SK-MEL-5 (cell line): ENCODE measurements around the gene POLR3F. TPM values are rescaled to one million over a fixed set of nuclear protein-coding genes. Genes with fewer than 3 reads are reported as not detected.

Source experiments
- DNase-seq: peaks from one replicate; pipeline ENCODE4 v3.0.0-alpha.2; 2016; ENCODE audit warnings: low read depth, low spot score
- in situ Hi-C: cut with HindIII; loops from 2 replicates; pipeline ENCODE4 v1.10.0; 2016; ENCODE audit warnings: low sequenced_read_pairs, high pct_unique_total_duplicates, low pct_unique_long_range_greater_than_20kb
- polyA plus RNA-seq, 2 experiments: library from polyadenylated mRNA; depleted of rRNA; stranded (reverse); fragments of >200 nt; gene quantifications; 2 replicates each; pipeline ENCODE4 v1.2.3, GENCODE V29; 2015
- total RNA-seq: library from RNA; depleted of rRNA; stranded (reverse); fragments of >200 nt; shearing (Covaris generic); gene quantifications from 2 replicates; pipeline ENCODE4 v1.2.3, GENCODE V29; 2014; rRNA removed

POLR3F gene, protein sequence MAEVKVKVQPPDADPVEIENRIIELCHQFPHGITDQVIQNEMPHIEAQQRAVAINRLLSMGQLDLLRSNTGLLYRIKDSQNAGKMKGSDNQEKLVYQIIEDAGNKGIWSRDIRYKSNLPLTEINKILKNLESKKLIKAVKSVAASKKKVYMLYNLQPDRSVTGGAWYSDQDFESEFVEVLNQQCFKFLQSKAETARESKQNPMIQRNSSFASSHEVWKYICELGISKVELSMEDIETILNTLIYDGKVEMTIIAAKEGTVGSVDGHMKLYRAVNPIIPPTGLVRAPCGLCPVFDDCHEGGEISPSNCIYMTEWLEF
- total RNA-seq, result 24.2 and 26.3 TPM in 2 replicates
- 13.1 and 20.0 TPM in 2 replicates for polyA plus RNA-seq (2015; cell fraction: cytosol; rRNA removed)
- polyA plus RNA-seq (2015; cell fraction: nucleus; rRNA removed), result 29.3 and 29.7 TPM in 2 replicates

DNA sequence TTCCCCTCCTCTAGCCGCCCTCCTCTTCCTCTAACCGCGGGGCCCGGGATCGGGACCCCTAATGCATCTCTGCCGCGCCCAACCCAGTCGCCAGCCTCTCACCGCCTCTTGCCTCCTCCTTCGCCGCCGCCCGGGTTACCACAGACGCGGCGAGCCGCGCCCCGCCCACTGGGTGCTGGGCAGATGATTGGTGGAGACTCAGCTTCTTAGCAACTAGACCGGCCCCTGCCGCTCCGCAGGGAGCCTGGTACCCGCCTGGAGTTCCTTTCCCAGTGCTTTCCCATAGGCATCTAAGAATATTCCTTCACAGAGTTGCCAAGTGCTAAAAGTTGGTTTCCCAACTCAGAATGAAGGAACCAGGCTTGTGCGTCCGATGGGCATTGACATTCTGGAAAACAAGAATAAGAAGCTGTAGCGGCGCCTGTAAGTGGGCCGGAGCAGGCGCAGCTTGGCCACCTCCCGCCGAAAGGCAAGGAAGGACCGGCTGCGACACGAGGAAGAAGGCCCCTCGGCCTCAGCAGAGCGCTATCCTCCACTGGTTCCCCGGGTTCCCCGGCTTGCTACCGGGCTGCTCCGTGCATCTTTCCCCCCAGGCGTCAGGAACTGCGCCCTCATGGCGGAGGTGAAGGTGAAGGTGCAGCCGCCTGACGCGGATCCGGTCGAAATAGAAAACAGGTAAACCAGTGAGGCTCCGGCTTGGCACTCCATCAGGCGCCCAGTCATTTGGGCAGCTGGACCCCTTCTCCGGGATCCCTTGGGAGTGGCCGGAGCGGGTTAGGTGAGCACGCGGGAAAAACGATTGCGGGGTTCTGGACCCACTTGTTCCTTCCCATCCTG, at the start of gene POLR3F, which contains the start of gene DZANK1:
Gene POLR3F, plus strand, starts transcription at position 497 of the 837 bp plus-strand sequence. Its CDS starts 117 bp downstream, at position 614.
Gene DZANK1, minus strand, starts transcription at position 137 of the 837 bp plus-strand sequence. CDS start 1,672 bp downstream, outside the sequence.
- in situ Hi-C loops, result no loop called here
- peak; percentile 97 for DNase-seq

DNA sequence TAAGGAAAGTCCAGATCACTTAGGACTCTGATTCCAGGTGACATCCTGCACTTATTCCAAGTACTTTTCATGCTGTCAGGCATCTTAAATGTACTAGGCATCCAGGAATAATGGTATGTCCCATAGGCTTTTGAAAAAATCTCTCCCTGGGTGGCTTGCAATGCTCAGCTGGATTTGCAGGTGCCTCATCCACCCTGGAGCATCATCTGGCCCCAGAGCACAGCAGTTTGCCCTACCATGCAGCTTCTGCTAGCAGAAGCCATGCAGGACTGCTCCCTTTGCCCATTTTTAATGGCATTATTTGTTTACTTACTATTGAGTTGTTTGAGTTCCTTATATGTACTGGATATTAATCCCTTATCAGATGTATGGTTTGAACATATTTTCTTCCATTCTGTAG, 45.6 kb upstream of the POLR3F start:
- in situ Hi-C loops, result no loop called here
- no peak for DNase-seq

DNA sequence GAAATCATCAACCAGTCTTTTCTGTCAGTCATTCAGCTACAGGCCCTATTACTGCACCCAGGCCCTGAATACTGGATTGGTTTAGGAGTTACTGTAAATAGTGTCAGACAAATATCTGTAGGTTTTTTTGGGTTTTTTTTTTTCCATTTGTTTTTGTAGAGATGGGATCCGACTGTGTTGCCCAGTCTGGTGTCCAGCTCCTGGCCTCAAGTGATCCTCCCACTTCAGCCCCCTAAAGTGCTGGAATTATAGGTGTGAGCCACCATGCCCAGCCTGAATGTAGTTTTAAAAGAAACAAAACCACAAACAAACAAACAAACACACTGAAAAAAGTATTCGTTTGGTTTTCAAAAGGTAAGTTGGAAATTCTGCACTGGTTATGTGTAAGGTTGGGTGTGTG, 40.0 kb upstream of the POLR3F start:
- in situ Hi-C loops, result no loop called here
- no peak for DNase-seq

DNA sequence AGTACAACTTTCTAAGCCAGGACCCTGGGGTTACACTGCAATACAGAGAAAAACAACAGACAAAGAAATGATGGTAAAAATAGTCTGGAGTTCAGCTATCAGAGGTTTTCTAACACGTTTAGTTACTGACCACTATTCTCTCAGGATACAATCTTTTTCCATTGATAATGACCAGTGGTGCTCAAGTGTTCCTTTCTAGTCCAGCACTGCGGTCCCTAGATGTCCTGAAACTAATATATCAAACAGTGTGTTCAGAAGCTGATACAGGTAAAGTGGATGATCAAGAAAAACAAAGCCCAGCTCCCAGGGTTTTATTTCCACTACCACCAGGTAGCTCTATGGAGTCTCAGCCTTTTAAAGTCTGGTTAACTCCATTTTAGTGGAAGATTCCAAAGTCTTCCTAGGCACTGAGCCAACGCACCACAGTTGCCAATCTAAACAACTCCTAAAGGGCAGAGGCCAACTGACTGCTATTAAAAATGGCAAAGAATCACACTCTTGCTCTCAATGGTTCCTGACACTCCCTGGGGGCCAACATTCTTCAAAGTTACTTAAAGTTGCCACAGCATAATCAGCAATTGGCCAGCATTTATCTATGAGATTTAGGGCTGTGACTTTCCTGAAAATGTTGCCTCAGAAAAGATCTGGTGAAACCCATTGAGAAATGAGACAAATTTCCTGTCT, 38.6 kb upstream of the POLR3F start:
- DNase-seq, result peak; percentile 19
- in situ Hi-C loops, result no loop called here

DNA sequence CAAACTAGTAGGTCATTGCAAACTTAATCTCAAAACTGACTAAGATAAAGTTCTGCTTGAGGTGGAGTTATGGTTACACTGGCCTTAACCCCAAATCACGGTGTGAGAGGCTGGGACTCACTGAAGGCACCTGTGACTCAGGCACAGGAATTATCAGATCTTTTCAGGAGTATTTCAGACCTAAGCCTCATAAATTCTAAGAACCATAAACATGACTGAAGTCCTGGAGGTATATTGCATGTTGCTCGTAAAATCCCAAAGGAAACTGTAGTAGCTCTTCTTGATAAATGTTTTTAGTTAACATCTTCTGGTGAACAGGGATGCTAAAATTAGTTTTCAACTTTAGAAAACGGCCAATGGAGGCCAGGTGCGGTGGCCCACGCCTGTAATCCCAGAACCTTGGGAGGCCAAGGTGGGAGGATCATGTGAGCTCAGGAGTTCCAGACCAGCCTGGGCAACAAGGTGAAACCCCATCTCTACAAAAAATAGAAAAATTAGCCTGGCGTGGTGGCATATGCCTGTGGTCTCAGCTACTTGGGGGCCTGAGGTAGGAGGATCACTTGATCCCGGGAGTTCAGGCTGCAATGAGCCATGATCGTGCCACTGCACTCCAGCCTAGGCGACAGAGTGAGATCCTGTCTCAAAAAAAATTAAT, 36.9 kb upstream of the POLR3F start:
- in situ Hi-C loops, result no loop called here
- no peak for DNase-seq

DNA sequence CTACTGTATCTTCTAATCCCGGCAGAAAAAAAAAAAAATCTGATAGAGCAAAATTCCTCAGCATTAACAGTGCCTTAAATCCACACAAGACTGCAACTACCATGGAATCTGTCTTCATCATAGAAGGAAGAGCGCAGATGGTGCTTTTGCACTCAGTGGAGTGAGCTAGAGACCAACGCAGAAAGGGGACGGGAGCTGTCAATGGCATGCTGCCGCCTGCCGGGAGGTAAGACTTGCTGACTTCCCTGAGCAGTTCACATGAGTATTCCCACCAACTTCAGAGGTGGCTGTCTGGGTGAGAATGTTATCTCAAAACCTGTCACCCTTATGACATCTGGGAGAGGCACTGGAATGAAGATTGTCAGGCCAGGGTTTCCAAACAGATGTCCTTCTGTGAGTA, 36.0 kb upstream of the POLR3F start:
- in situ Hi-C loops, result no loop called here
- no peak for DNase-seq

DNA sequence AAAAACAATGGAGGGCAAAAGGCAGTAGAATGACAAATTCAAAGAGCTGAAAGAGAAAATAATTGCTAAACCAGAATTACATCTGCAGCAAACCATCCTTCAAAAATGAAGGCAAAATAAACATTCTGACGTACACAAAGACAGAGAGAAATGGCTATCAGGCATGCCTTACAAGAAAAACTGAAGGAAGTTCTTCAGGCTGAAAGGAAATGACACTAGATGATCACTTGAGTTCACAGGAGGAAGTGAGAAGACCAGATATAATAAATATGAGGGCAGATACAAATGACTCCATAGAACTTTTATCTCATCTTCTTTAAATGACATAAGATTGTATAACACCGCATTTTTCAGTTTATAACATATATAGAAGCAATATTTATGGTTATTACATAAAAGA, 30.3 kb upstream of the POLR3F start:
- DNase-seq, result no peak
- in situ Hi-C loops, result no loop called here

DNA sequence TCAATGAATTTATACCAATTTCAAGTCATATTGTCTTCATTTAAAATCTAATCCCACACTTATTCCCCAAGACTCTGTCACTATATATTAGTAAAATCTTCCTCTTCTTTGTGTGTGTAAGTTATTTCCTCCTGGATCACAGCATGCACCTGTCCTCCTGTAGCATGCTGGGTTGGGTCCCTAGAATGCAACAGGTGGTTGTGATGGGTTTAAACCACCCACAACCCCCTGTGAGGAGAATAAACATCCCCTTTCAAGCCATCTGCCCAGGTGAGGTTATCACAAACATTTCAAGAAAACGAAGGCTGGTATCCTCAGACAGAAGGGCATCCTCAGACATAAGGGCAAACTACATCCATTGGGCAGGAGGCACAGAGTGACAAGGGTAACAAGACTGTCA, 26.8 kb upstream of the POLR3F start:
- no peak for DNase-seq
- in situ Hi-C loops, result no loop called here

DNA sequence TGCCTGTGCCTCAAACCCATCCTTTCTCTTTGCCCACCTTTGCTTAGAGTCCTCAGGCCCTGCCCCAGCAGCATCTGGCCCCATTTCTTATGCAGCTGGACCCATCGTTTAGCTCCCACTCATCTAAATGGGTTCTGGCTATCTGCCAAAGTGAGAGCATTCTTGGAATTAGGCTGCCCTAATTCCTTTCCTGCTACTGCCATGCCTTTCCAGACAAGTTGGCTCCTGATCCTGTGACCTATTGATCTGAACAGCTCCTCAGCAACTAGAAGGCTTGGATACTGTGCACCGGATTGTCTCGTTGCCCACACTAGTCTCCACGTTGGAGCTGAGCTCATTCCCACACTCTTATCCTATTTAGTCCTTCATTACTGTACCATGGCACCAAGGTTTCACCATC, 23.3 kb upstream of the POLR3F start:
- no peak for DNase-seq

DNA sequence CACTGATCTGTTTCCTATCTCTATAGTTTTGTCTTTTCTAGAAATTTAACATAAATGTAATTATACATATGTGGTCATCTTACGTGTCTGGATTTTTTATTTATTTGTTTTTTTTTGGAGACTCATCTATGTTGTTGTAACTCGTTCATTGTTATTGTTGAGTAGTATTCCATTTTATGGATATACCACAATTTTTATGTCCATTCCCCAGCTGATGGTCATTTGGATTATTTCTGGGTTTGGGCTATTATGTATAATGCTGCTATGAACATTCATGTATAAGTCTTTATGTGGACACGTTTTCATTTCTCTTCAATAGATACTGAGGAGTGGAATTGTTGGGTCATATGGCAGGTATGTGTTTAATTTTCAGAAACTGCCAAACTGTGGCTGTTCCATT, 10.6 kb upstream of the POLR3F start:
- DNase-seq, result no peak
- in situ Hi-C loops, result no loop called here

More for the DNA sequence above, 23.3 kb upstream of the POLR3F start:
- in situ Hi-C loops, result no loop called here

DNA sequence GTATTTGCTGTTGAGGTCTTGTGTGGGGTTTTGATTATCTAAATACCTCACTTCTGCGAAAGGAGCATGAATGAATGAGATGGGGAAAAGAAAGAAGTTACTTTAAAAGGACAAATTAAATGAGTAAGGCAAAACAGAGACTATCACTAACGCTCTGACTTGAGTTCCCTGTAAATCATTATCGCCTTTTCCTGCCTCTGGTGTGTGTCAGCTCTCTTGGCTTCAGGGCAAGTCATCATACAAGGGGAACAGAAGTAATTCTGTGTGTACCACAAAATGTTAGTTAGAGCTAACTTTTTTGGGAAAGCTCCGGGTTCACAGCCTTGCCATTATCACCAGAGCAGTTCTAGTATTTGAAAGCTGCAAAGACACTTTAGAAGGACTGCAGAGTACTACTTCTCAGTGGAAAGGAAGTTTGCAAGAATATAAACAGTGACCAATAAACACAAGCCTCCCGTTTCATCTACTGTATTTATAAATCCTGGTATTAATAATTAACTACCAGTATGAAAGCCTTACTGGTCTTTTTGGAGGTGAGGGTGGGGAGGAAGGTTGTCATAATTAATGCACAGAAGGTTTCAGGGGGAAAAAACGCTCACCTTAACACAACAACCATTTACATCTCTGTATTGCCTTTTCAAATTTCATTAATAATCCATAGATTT, 1.5 kb upstream of the POLR3F start:
- DNase-seq, result no peak
- in situ Hi-C loops, result no loop called here

DNA sequence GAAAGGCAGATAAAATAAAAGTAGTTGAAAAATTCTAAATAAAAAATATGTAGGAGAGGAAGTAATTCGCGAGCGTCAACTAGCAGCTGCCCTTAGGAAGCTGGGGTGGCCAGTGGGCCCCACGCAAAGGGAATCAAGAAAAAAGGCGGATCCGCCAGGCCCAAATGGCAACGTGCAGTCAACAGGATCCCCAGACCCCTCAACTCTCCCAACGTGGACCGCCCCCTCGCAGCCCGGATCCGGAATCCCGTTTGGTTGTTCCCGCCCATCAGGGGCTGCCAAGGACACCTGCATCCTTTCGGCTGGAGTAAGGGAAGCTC, 656 bp upstream of the POLR3F start:
- in situ Hi-C loops, result no loop called here
- no peak for DNase-seq

DNA sequence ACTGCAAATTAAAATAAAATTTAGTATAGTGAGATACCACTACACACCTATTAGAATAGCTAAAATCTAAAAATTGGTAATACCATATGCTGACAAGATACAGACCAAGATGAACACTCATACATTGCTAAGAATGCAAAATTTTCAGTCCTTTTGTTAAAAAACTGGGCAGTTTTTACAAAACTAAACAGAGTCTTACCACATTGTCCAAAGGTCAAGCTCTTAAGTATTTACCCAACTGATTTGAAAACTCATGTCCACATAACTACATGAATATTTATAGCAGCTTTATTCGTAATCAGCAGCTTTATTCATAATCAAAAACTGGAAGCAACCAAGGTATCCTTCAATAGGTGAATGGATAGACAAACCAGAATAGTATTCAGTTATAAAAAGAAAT, 10.0 kb downstream of the POLR3F start:
- no peak for DNase-seq
- in situ Hi-C loops, result no loop called here

DNA sequence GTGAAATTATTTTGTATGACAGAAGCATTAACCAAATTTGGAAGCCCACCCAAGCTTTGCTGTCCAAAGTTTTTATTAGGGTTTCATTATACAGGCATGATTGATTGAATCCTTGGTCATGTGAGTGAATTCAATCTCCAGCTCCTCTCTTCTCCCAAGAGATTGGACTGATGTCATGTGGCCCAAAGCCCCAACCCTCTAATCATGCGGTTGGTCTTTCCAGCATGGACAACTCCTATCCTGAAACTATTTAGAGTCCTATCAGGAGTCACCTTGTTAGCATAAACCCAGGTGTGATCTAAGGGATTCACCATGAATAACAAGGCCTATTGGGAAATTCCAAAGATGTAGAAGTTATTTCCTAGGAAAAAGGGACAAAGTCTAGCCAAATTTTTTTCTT, 10.6 kb downstream of the POLR3F start:
- DNase-seq, result peak; percentile 25
- in situ Hi-C loops, result no loop called here

DNA sequence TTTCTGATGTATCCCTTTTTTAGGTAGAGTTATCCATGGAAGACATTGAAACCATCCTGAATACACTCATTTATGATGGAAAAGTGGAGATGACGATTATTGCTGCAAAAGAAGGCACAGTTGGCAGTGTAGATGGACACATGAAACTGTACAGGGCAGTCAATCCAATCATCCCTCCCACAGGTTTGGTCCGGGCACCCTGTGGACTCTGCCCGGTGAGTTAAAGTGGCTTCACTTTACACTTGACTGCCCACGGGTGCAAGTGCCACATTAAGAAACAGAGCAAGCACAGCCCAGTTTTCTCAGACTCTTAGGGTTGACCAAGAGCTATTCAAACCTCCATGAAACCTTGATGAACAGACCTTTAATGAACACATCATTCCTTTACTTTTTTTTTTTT, 14.4 kb downstream of the POLR3F start:
- in situ Hi-C loops, result no loop called here
- no peak for DNase-seq

DNA sequence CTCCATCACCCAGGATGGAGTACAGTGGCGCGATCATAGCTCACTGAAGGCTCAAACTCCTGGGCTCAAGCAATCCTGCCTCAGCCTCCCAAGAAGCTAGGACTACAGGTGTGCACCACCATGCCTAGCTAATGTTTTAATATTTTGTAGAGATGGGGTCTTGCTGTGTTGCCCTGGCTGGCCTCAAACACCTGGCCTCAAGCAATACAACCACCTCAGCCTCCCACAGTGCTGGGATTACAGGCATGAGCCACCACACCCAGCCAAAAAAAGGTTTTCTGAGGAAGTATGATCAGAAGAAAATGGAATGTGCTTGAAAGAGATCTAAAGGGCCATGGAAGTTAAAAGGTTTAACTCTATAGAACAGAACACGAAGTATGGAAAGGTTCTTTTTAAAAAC, 21.1 kb downstream of the POLR3F start:
- no peak for DNase-seq
- in situ Hi-C loops, result no loop called here

DNA sequence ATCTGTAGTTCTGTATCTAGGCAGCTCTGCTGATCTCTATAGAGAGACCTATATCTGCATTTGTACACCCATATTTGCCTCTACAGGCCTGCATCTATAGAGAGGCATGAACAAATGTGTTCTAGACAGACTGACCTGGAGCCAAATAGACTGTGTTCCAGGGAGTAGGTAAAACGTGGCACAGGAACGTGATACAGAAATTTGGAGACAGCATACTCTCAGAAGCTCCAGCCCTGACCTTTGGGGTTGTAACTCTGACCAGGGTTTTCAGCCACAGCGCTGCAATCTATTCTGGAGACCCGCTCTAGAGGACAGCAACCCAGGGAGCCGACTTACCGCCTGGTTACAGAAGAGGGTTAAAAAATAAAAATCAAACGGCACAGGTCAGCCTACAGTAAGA, 28.9 kb downstream of the POLR3F start:
- in situ Hi-C loops, result no loop called here
- no peak for DNase-seq
